ENCODE results near the gene PRKG1.

Gene PRKG1

DNA sequence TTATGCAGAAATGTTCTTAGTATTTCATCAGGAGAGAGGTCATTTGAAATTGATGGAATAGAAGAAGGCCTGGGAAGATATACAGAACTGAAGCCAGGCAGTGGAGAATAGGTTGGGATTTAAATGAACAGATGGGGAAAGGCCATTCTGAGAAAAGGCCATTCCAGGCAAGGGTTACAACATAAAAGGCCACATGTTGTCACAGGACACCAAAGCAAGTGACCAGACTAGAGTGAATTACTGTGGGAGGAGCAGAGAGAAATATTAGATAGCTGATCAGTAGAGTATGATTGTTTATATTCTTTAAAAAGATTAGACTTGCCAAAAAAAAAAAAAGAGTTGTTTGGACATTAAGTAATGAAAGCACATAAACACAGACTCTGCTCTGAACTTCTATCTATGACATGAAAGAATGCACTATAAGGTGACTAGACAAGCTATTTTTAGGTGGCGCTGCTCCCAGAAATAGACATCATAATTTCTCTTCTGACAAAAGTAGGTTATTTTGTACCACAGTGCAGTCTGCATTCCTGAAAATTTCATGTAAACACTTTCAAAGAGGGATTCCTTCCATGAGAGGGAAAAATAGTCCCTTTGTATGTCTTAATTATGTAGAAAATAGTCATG lies 1184.6 kb downstream of the PRKG1 start:
- H3K4me3 ChIP-seq (ENCODE audit: low read depth in 1 of 5, low read length in 5 of 5), result no peak overlapping the region
- H3K27me3 ChIP-seq (ENCODE audit: control insufficient read depth in 5 of 5, insufficient read depth in 4 of 5, low read length in 5 of 5), result no peaks in the 10 kb centered on the region
- H3K9me3 ChIP-seq (ENCODE audit: control insufficient read depth in 5 of 5, low read length in 5 of 5), result no peaks in the 10 kb centered on the region

DNA sequence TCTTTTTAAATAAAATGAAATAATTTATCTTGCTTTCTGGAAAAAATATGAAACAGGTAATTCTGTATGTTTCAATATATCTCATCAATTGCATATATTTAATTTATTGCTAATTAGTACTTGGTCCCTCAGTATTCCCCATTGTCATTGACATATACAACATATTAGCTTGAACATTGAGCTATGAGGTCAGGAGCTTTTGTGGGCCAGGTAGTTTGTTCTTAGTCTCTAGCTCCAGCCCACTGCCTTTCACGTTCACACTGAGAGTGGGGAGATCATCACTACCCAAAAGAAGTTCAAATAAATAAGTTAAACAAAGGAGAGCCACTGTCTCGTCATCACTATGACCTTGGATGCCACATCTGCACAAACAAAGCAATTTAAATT lies 1185.1 kb downstream of the PRKG1 start:
- no peaks in the 10 kb centered on the region for H3K27me3 ChIP-seq (ENCODE audit: control insufficient read depth in 5 of 5, insufficient read depth in 4 of 5, low read length in 5 of 5)
- no peak overlapping the region for H3K27ac ChIP-seq (ENCODE audit: low read depth, low read length)
- H3K36me3 ChIP-seq (ENCODE audit: control insufficient read depth in 5 of 5, insufficient read depth in 5 of 5, low read length in 5 of 5), result no peaks in the 10 kb centered on the region
- H3K9ac ChIP-seq (ENCODE audit: low read length in 5 of 5), result no peak overlapping the region
- no peaks in the 10 kb centered on the region for H3K4me1 ChIP-seq (ENCODE audit: control insufficient read depth in 5 of 5, insufficient read depth in 5 of 5, low read length in 5 of 5)
- no peaks in the 10 kb centered on the region for H3K9me3 ChIP-seq (ENCODE audit: control insufficient read depth in 5 of 5, low read length in 5 of 5)
- H3K4me3 ChIP-seq (ENCODE audit: low read depth in 1 of 5, low read length in 5 of 5), result no peak overlapping the region

More for the DNA sequence above, 1184.6 kb downstream of the PRKG1 start:
- H3K27ac ChIP-seq (ENCODE audit: low read depth, low read length), result no peak overlapping the region
- H3K36me3 ChIP-seq (ENCODE audit: control insufficient read depth in 5 of 5, insufficient read depth in 5 of 5, low read length in 5 of 5), result no peaks in the 10 kb centered on the region
- no peaks in the 10 kb centered on the region for H3K4me1 ChIP-seq (ENCODE audit: control insufficient read depth in 5 of 5, insufficient read depth in 5 of 5, low read length in 5 of 5)
- H3K9ac ChIP-seq (ENCODE audit: low read length in 5 of 5), result no peak overlapping the region

GRCh38 chr10:52261362-52261761 lies 1187.1 kb downstream of the PRKG1 start:
- H3K36me3 ChIP-seq (ENCODE audit: control insufficient read depth in 5 of 5, insufficient read depth in 5 of 5, low read length in 5 of 5), result no peaks in the 10 kb centered on the region
- H3K27ac ChIP-seq (ENCODE audit: low read depth, low read length), result no peak overlapping the region
- no peak overlapping the region for H3K4me3 ChIP-seq (ENCODE audit: low read depth in 1 of 5, low read length in 5 of 5)
- H3K9me3 ChIP-seq (ENCODE audit: control insufficient read depth in 5 of 5, low read length in 5 of 5), result no peaks in the 10 kb centered on the region
- H3K4me1 ChIP-seq (ENCODE audit: control insufficient read depth in 5 of 5, insufficient read depth in 5 of 5, low read length in 5 of 5), result no peaks in the 10 kb centered on the region
- H3K9ac ChIP-seq (ENCODE audit: low read length in 5 of 5), result no peak overlapping the region
- no peaks in the 10 kb centered on the region for H3K27me3 ChIP-seq (ENCODE audit: control insufficient read depth in 5 of 5, insufficient read depth in 4 of 5, low read length in 5 of 5)

- Histone ChIP-seq H3K9me3 (ENCODE audit: control insufficient read depth in 5 of 5, low read length in 5 of 5) (no peaks in the 10 kb centered on the region), H3K4me1 (ENCODE audit: control insufficient read depth in 5 of 5, insufficient read depth in 5 of 5, low read length in 5 of 5) (no peaks in the 10 kb centered on the region), H3K36me3 (ENCODE audit: control insufficient read depth in 5 of 5, insufficient read depth in 5 of 5, low read length in 5 of 5) (no peaks in the 10 kb centered on the region), H3K4me3 (ENCODE audit: low read depth in 1 of 5, low read length in 5 of 5) (no peak overlapping the region), H3K27ac (ENCODE audit: low read depth, low read length) (no peak overlapping the region), H3K27me3 (ENCODE audit: control insufficient read depth in 5 of 5, insufficient read depth in 4 of 5, low read length in 5 of 5) (no peaks in the 10 kb centered on the region), H3K9ac (ENCODE audit: low read length in 5 of 5) (no peak overlapping the region)
Observed at GRCh38 chr10:52265131-52265926, 1191.0 kb downstream of the PRKG1 start.

GRCh38 chr10:52266858-52267257 lies 1192.6 kb downstream of the PRKG1 start:
- H3K9me3 ChIP-seq (ENCODE audit: control insufficient read depth in 5 of 5, low read length in 5 of 5), result no peaks in the 10 kb centered on the region
- no peaks in the 10 kb centered on the region for H3K27me3 ChIP-seq (ENCODE audit: control insufficient read depth in 5 of 5, insufficient read depth in 4 of 5, low read length in 5 of 5)
- no peaks in the 10 kb centered on the region for H3K4me1 ChIP-seq (ENCODE audit: control insufficient read depth in 5 of 5, insufficient read depth in 5 of 5, low read length in 5 of 5)
- H3K27ac ChIP-seq (ENCODE audit: low read depth, low read length), result no peak overlapping the region
- no peak overlapping the region for H3K4me3 ChIP-seq (ENCODE audit: low read depth in 1 of 5, low read length in 5 of 5)
- no peak overlapping the region for H3K9ac ChIP-seq (ENCODE audit: low read length in 5 of 5)
- no peaks in the 10 kb centered on the region for H3K36me3 ChIP-seq (ENCODE audit: control insufficient read depth in 5 of 5, insufficient read depth in 5 of 5, low read length in 5 of 5)

DNA sequence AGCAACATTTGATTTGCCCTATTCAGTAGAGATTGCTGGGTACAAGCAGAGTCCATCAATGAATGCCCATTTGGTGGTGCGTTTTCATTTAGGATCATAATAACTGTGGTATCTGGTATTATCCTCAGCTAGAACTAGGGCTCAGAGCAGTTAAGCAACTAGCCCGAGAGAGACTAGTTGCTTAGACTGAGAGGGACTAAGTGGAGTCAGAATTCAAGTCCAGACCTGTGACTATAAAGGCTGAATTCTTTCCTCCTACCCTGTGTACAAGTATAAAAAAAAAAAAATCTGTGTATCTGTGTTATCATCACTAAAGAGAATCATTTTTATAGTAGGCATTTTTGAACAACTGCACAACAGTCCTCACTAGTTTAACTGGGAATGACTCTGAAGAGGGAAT lies 1194.5 kb downstream of the PRKG1 start:
- Histone ChIP-seq H3K4me3 (ENCODE audit: low read depth in 1 of 5, low read length in 5 of 5) (no peak overlapping the region), H3K4me1 (ENCODE audit: control insufficient read depth in 5 of 5, insufficient read depth in 5 of 5, low read length in 5 of 5) (no peaks in the 10 kb centered on the region), H3K27ac (ENCODE audit: low read depth, low read length) (no peak overlapping the region), H3K27me3 (ENCODE audit: control insufficient read depth in 5 of 5, insufficient read depth in 4 of 5, low read length in 5 of 5) (no peaks in the 10 kb centered on the region), H3K9ac (ENCODE audit: low read length in 5 of 5) (no peak overlapping the region), H3K9me3 (ENCODE audit: control insufficient read depth in 5 of 5, low read length in 5 of 5) (no peaks in the 10 kb centered on the region), H3K36me3 (ENCODE audit: control insufficient read depth in 5 of 5, insufficient read depth in 5 of 5, low read length in 5 of 5) (no peaks in the 10 kb centered on the region)

GRCh38 chr10:52269233-52269632 lies 1194.9 kb downstream of the PRKG1 start:
- Histone ChIP-seq H3K9me3 (ENCODE audit: control insufficient read depth in 5 of 5, low read length in 5 of 5) (no peaks in the 10 kb centered on the region), H3K27me3 (ENCODE audit: control insufficient read depth in 5 of 5, insufficient read depth in 4 of 5, low read length in 5 of 5) (no peaks in the 10 kb centered on the region), H3K36me3 (ENCODE audit: control insufficient read depth in 5 of 5, insufficient read depth in 5 of 5, low read length in 5 of 5) (no peaks in the 10 kb centered on the region), H3K4me3 (ENCODE audit: low read depth in 1 of 5, low read length in 5 of 5) (no peak overlapping the region), H3K4me1 (ENCODE audit: control insufficient read depth in 5 of 5, insufficient read depth in 5 of 5, low read length in 5 of 5) (no peaks in the 10 kb centered on the region), H3K27ac (ENCODE audit: low read depth, low read length) (no peak overlapping the region), H3K9ac (ENCODE audit: low read length in 5 of 5) (no peak overlapping the region)

DNA sequence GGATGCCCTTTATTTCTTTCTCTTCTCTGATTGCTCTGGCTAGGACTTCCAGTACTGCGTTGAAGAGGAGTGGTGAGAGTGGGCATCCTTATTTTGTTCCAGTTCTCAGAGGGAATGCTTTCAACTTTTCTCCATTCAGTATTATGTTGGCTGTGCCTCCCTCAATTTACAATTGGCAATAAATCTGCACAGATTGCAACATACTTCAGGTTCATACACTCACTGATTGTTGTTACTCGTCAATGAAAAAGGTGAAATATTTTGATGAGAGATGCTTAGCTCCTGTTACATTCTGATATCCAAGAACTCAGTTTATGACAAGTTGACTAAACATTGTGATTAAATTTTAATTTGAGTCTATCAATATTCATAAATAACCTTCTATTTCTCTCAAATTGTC lies 1201.9 kb downstream of the PRKG1 start:
- Histone ChIP-seq H3K4me3 (ENCODE audit: low read depth in 1 of 5, low read length in 5 of 5) (no peak overlapping the region), H3K9me3 (ENCODE audit: control insufficient read depth in 5 of 5, low read length in 5 of 5) (no peaks in the 10 kb centered on the region), H3K27me3 (ENCODE audit: control insufficient read depth in 5 of 5, insufficient read depth in 4 of 5, low read length in 5 of 5) (no peaks in the 10 kb centered on the region), H3K27ac (ENCODE audit: low read depth, low read length) (no peak overlapping the region), H3K36me3 (ENCODE audit: control insufficient read depth in 5 of 5, insufficient read depth in 5 of 5, low read length in 5 of 5) (no peaks in the 10 kb centered on the region), H3K9ac (ENCODE audit: low read length in 5 of 5) (no peak overlapping the region), H3K4me1 (ENCODE audit: control insufficient read depth in 5 of 5, insufficient read depth in 5 of 5, low read length in 5 of 5) (no peaks in the 10 kb centered on the region)

DNA sequence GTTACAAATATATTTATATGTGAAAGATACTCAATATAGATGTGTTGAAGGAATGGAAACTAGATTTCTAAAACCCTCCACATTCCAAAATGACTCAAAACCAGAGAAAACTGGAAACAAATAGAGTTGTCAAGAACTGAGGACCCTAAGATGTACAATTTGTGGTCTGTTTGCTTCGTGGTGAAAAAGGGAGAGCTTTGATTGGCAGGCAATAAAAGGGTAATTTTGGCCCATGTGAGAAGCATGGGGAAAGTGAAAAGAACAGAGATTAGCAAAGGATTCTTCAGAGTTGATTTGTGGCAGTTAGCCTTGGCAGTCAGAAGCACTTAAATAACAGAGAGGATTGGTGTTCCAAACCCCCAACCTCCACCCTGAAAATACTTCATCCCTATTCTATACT lies 1202.7 kb downstream of the PRKG1 start:
- no peaks in the 10 kb centered on the region for H3K27me3 ChIP-seq (ENCODE audit: control insufficient read depth in 5 of 5, insufficient read depth in 4 of 5, low read length in 5 of 5)
- no peaks in the 10 kb centered on the region for H3K9me3 ChIP-seq (ENCODE audit: control insufficient read depth in 5 of 5, low read length in 5 of 5)
- H3K27ac ChIP-seq (ENCODE audit: low read depth, low read length), result no peak overlapping the region
- no peaks in the 10 kb centered on the region for H3K4me1 ChIP-seq (ENCODE audit: control insufficient read depth in 5 of 5, insufficient read depth in 5 of 5, low read length in 5 of 5)
- H3K4me3 ChIP-seq (ENCODE audit: low read depth in 1 of 5, low read length in 5 of 5), result no peak overlapping the region
- H3K9ac ChIP-seq (ENCODE audit: low read length in 5 of 5), result no peak overlapping the region
- no peaks in the 10 kb centered on the region for H3K36me3 ChIP-seq (ENCODE audit: control insufficient read depth in 5 of 5, insufficient read depth in 5 of 5, low read length in 5 of 5)

GRCh38 chr10:52279546-52279945 lies 1205.3 kb downstream of the PRKG1 start:
- Histone ChIP-seq H3K4me1 (ENCODE audit: control insufficient read depth in 5 of 5, insufficient read depth in 5 of 5, low read length in 5 of 5) (no peaks in the 10 kb centered on the region), H3K27me3 (ENCODE audit: control insufficient read depth in 5 of 5, insufficient read depth in 4 of 5, low read length in 5 of 5) (no peaks in the 10 kb centered on the region), H3K36me3 (ENCODE audit: control insufficient read depth in 5 of 5, insufficient read depth in 5 of 5, low read length in 5 of 5) (peaks cover 0 to 4% (median 0%) of the 10 kb centered on the region in 5 donors), H3K9ac (ENCODE audit: low read length in 5 of 5) (no peak overlapping the region), H3K9me3 (ENCODE audit: control insufficient read depth in 5 of 5, low read length in 5 of 5) (no peaks in the 10 kb centered on the region), H3K27ac (ENCODE audit: low read depth, low read length) (no peak overlapping the region), H3K4me3 (ENCODE audit: low read depth in 1 of 5, low read length in 5 of 5) (no peak overlapping the region)

Data from subcutaneous abdominal adipose tissue (tissue), 5 donors.